Limb (tissue), 2 donors: Measurements from ENCODE around the gene BGN.

ENCODE experiments used
- DNase-seq, 2 donors: peaks; one replicate each; pipeline ENCODE4 v3.0.0-alpha.2; 2016; ENCODE audit errors: extremely low spot score in 2 of 2

Gene BGN

GRCh38 chrX:153482376-153483015, 12.3 kb upstream of the BGN start:
- no peak for DNase-seq

GRCh38 chrX:153485396-153486080, 9.2 kb upstream of the BGN start:
- no peak for DNase-seq

- no peak for DNase-seq
Measured at GRCh38 chrX:153486171-153486570, 8.6 kb upstream of the BGN start.

- DNase-seq = no peak
Measured at GRCh38 chrX:153487590-153488071, 7.1 kb upstream of the BGN start.

GRCh38 chrX:153488231-153488914, 6.4 kb upstream of the BGN start:
- peak in 1 of 2 donors; percentile 50 for DNase-seq

GRCh38 chrX:153490217-153490930, 4.4 kb upstream of the BGN start:
- DNase-seq = no peak

GRCh38 chrX:153491351-153491914, 3.3 kb upstream of the BGN start:
- DNase-seq = peak in 1 of 2 donors; percentile 45

GRCh38 chrX:153491918-153492317, 2.9 kb upstream of the BGN start:
- DNase-seq = no peak

GRCh38 chrX:153492543-153492942, 2.2 kb upstream of the BGN start:
- DNase-seq = no peak

GRCh38 chrX:153493085-153493484, 1.7 kb upstream of the BGN start:
- no peak for DNase-seq

GRCh38 chrX:153494061-153494460, 719 bp upstream of the BGN start:
- DNase-seq = no peak

GRCh38 chrX:153495362-153495751, 577 bp downstream of the BGN start:
- peak in 1 of 2 donors; percentile 47 for DNase-seq

- DNase-seq = no peak
Measured at GRCh38 chrX:153495903-153496589, 1.3 kb downstream of the BGN start.

GRCh38 chrX:153496590-153496959, 1.8 kb downstream of the BGN start:
- no peak for DNase-seq

- DNase-seq = no peak
Measured at GRCh38 chrX:153498453-153498852, 3.7 kb downstream of the BGN start.

- no peak for DNase-seq
Measured at GRCh38 chrX:153499341-153499740, 4.6 kb downstream of the BGN start.

GRCh38 chrX:153499876-153500275, 5.1 kb downstream of the BGN start:
- DNase-seq = no peak

GRCh38 chrX:153500676-153501280, 6.0 kb downstream of the BGN start:
- no peak for DNase-seq

GRCh38 chrX:153501530-153501929, 6.8 kb downstream of the BGN start:
- DNase-seq = no peak

GRCh38 chrX:153502131-153502530, 7.4 kb downstream of the BGN start:
- no peak for DNase-seq

GRCh38 chrX:153502796-153503195, 8.0 kb downstream of the BGN start:
- DNase-seq = no peak
